ENCODE results near the gene SLC4A1.

SLC4A1 gene

GRCh38 chr17:44235583-44235936 is 32.4 kb downstream of the SLC4A1 start:
- no peak overlapping the region for H3K4me3 ChIP-seq (ENCODE audit: low read depth, low read length)
- TF ChIP-seq CTCF (IDR thresholded peaks at IDR 0.05; ENCODE audit: low read depth, low read length, missing control alignments) = no peak
- DNase-seq (ENCODE audit: low read depth) = no peak

GRCh38 chr17:44233582-44233981 is 34.4 kb downstream of the SLC4A1 start:
- TF ChIP-seq CTCF (IDR thresholded peaks at IDR 0.05; ENCODE audit: low read depth, low read length, missing control alignments) = no peak
- no peak for DNase-seq (ENCODE audit: low read depth)
- no peak overlapping the region for H3K4me3 ChIP-seq (ENCODE audit: low read depth, low read length)

GRCh38 chr17:44232061-44232460 is 35.9 kb downstream of the SLC4A1 start:
- DNase-seq (ENCODE audit: low read depth) = no peak
- no peak for TF ChIP-seq CTCF (IDR thresholded peaks at IDR 0.05; ENCODE audit: low read depth, low read length, missing control alignments)
- H3K4me3 ChIP-seq (ENCODE audit: low read depth, low read length) = no peak overlapping the region

- TF ChIP-seq CTCF (IDR thresholded peaks at IDR 0.05; ENCODE audit: low read depth, low read length, missing control alignments) = no peak
- DNase-seq (ENCODE audit: low read depth) = no peak
- no peak overlapping the region for H3K4me3 ChIP-seq (ENCODE audit: low read depth, low read length)
Measured at GRCh38 chr17:44230140-44230539, 37.8 kb downstream of the SLC4A1 start.

GRCh38 chr17:44229090-44229489 is 38.8 kb downstream of the SLC4A1 start:
- no peak for TF ChIP-seq CTCF (IDR thresholded peaks at IDR 0.05; ENCODE audit: low read depth, low read length, missing control alignments)
- no peak for DNase-seq (ENCODE audit: low read depth)
- no peak overlapping the region for H3K4me3 ChIP-seq (ENCODE audit: low read depth, low read length)

- TF ChIP-seq CTCF (IDR thresholded peaks at IDR 0.05; ENCODE audit: low read depth, low read length, missing control alignments) = no peak
- no peak overlapping the region for H3K4me3 ChIP-seq (ENCODE audit: low read depth, low read length)
- no peak for DNase-seq (ENCODE audit: low read depth)
Measured at GRCh38 chr17:44223541-44224071, 44.3 kb downstream of the SLC4A1 start.

GRCh38 chr17:44222112-44222869 is 45.6 kb downstream of the SLC4A1 start:
- H3K4me3 ChIP-seq (ENCODE audit: low read depth, low read length) = peak overlapping the region; percentile 87
- no peak for TF ChIP-seq CTCF (IDR thresholded peaks at IDR 0.05; ENCODE audit: low read depth, low read length, missing control alignments)
- DNase-seq (ENCODE audit: low read depth) = no peak

All from GM12864 (cell line).